Activated naive CD4-positive, alpha-beta T cell treated with anti-CD3 and anti-CD28 coated beads, Interleukin-2, amount 50 U/mL, for 72 hours (primary cell): ENCODE measurements around the gene PAPOLG. TPM values are rescaled to one million over a fixed set of nuclear protein-coding genes. Genes with fewer than 3 reads are reported as not detected.
A peak's percentile ranks its signal among the peaks of the same experiment; 100 is the strongest.

Experiments
- ATAC-seq, 2 donors: fragments of 150-1000 bp; cut with Tn5 transposase; 2 replicates each; pipeline ENCODE4 v1.10.0; 2021; ENCODE audit warnings: mild to moderate bottlenecking in 2 of 2, moderate library complexity in 2 of 2
- DNase-seq, 2 donors: peaks; one replicate each; pipeline ENCODE4 v3.0.0; 2021 to 2022; ENCODE audit warnings: low spot score in 2 of 2
- H3K27ac Mint-ChIP-seq, 2 donors: one replicate each; pipeline ENCODE4 v1.8.0; 2022; ENCODE audit warnings: mild to moderate bottlenecking in 2 of 2, mixed read lengths in 2 of 2
- H3K36me3 Mint-ChIP-seq, 2 donors: one replicate each; pipeline ENCODE4 v1.8.0; 2022; ENCODE audit warnings: mixed read lengths in 2 of 2
- H3K9me3 Mint-ChIP-seq, 2 donors: one replicate each; pipeline ENCODE4 v1.8.0; 2022; ENCODE audit warnings: mixed read lengths in 2 of 2
- total RNA-seq, 2 donors: library from RNA; stranded (reverse); gene quantifications; one replicate each; pipeline ENCODE4 v1.2.3, GENCODE V29; 2022

Gene PAPOLG
- total RNA-seq = 10 to 100 TPM; 14.2 to 24.4 TPM

- Mint-ChIP-seq H3K9me3 (no peaks in the 10 kb centered on the region), H3K36me3 (peaks cover 25 to 28% of the 10 kb centered on the region in 2 donors), H3K27ac (peak within 1 kb of the TSS; percentile 93 to 100)
- DNase-seq (peak; percentile 94 to 99), ATAC-seq (peak; percentile 96 to 99)
Measured at GRCh38 chr2:60756097-60757087, at the start of gene PAPOLG. PAPOLG (plus strand) TSS chr2:60756268; CDS start chr2:60756479, 211 bp downstream.

- Mint-ChIP-seq H3K27ac (no peak overlapping the region), H3K36me3 (no peaks in the 10 kb centered on the region), H3K9me3 (no peaks in the 10 kb centered on the region)
- peak in 1 of 2 donors; percentile 28 for ATAC-seq
- DNase-seq = no peak
Measured at GRCh38 chr2:60707750-60708371, 48.2 kb upstream of the PAPOLG start.

GRCh38 chr2:60708630-60709320, 47.3 kb upstream of the PAPOLG start:
- Mint-ChIP-seq H3K9me3 (no peaks in the 10 kb centered on the region), H3K36me3 (no peaks in the 10 kb centered on the region), H3K27ac (no peak overlapping the region)
- no peak for ATAC-seq
- no peak for DNase-seq

GRCh38 chr2:60710707-60711106, 45.4 kb upstream of the PAPOLG start:
- no peak for DNase-seq
- Mint-ChIP-seq H3K36me3 (no peaks in the 10 kb centered on the region), H3K27ac (no peak overlapping the region), H3K9me3 (no peaks in the 10 kb centered on the region)
- ATAC-seq = no peak

GRCh38 chr2:60715561-60715960, 40.5 kb upstream of the PAPOLG start:
- no peak for ATAC-seq
- no peaks in the 10 kb centered on the region for H3K9me3 Mint-ChIP-seq
- no peak overlapping the region for H3K27ac Mint-ChIP-seq
- no peaks in the 10 kb centered on the region for H3K36me3 Mint-ChIP-seq
- no peak for DNase-seq

- H3K9me3 Mint-ChIP-seq = no peaks in the 10 kb centered on the region
- H3K36me3 Mint-ChIP-seq = no peaks in the 10 kb centered on the region
- DNase-seq (no peak), ATAC-seq (no peak)
- H3K27ac Mint-ChIP-seq = no peak overlapping the region
Measured at GRCh38 chr2:60717691-60718090, 38.4 kb upstream of the PAPOLG start.

- DNase-seq (no peak), ATAC-seq (peak in 1 of 2 donors; percentile 75)
- Mint-ChIP-seq H3K27ac (peak overlapping the region in 1 of 2 donors; percentile 81), H3K9me3 (no peaks in the 10 kb centered on the region), H3K36me3 (peaks cover 0 to 5% of the 10 kb centered on the region in 2 donors)
Measured at GRCh38 chr2:60719331-60719730, 36.7 kb upstream of the PAPOLG start.

- no peak overlapping the region for H3K27ac Mint-ChIP-seq
- DNase-seq = no peak
- peaks cover 0 to 5% of the 10 kb centered on the region in 2 donors for H3K36me3 Mint-ChIP-seq
- no peak for ATAC-seq
- H3K9me3 Mint-ChIP-seq = peaks cover 0 to 3% of the 10 kb centered on the region in 2 donors
Measured at GRCh38 chr2:60725466-60725865, 30.6 kb upstream of the PAPOLG start.

GRCh38 chr2:60728855-60729254, 27.2 kb upstream of the PAPOLG start:
- no peak for ATAC-seq
- peaks cover 0 to 3% of the 10 kb centered on the region in 2 donors for H3K36me3 Mint-ChIP-seq

GRCh38 chr2:60735496-60736250, 20.4 kb upstream of the PAPOLG start:
- no peak for DNase-seq
- ATAC-seq = peak; percentile 39 to 56
- Mint-ChIP-seq H3K9me3 (no peaks in the 10 kb centered on the region), H3K27ac (no peak overlapping the region), H3K36me3 (peaks cover 0 to 4% of the 10 kb centered on the region in 2 donors)

More at GRCh38 chr2:60728855-60729254, 27.2 kb upstream of the PAPOLG start:
- Mint-ChIP-seq H3K9me3 (peaks cover 0 to 3% of the 10 kb centered on the region in 2 donors), H3K27ac (no peak overlapping the region)
- DNase-seq = no peak

GRCh38 chr2:60738679-60739078, 17.4 kb upstream of the PAPOLG start:
- Mint-ChIP-seq H3K9me3 (no peaks in the 10 kb centered on the region), H3K36me3 (peaks cover 0 to 4% of the 10 kb centered on the region in 2 donors), H3K27ac (no peak overlapping the region)
- ATAC-seq (no peak), DNase-seq (no peak)

GRCh38 chr2:60739156-60739555, 16.9 kb upstream of the PAPOLG start:
- Mint-ChIP-seq H3K36me3 (peaks cover 0 to 4% of the 10 kb centered on the region in 2 donors), H3K9me3 (no peaks in the 10 kb centered on the region), H3K27ac (no peak overlapping the region)
- DNase-seq = no peak
- ATAC-seq = no peak

- Mint-ChIP-seq H3K36me3 (no peaks in the 10 kb centered on the region), H3K9me3 (no peaks in the 10 kb centered on the region), H3K27ac (no peak overlapping the region)
- DNase-seq (no peak), ATAC-seq (no peak)
Measured at GRCh38 chr2:60741576-60741975, 14.5 kb upstream of the PAPOLG start.

- ATAC-seq (no peak), DNase-seq (no peak)
- Mint-ChIP-seq H3K36me3 (no peaks in the 10 kb centered on the region), H3K27ac (no peak overlapping the region), H3K9me3 (no peaks in the 10 kb centered on the region)
Measured at GRCh38 chr2:60742419-60742818, 13.6 kb upstream of the PAPOLG start.

GRCh38 chr2:60745330-60745729, 10.7 kb upstream of the PAPOLG start:
- Mint-ChIP-seq H3K36me3 (no peaks in the 10 kb centered on the region), H3K27ac (no peak overlapping the region), H3K9me3 (no peaks in the 10 kb centered on the region)
- ATAC-seq = no peak
- DNase-seq = no peak

- no peaks in the 10 kb centered on the region for H3K36me3 Mint-ChIP-seq
- DNase-seq = no peak
- ATAC-seq = peak in 1 of 2 donors; percentile 18
Measured at GRCh38 chr2:60745761-60746160, 10.3 kb upstream of the PAPOLG start.

More at GRCh38 chr2:60745761-60746160, 10.3 kb upstream of the PAPOLG start:
- H3K27ac Mint-ChIP-seq = peak overlapping the region in 1 of 2 donors; percentile 38
- H3K9me3 Mint-ChIP-seq = no peaks in the 10 kb centered on the region
